DOHH2 (cell line): ENCODE measurements around the gene LRRC10B.

Experiments used
- H3F3A ChIP-seq: fragments of 200-600 bp; sonication (generic), shearing (Covaris generic); 2 replicates; pipeline ENCODE4 v1.6.0; 2016; ENCODE audit warnings: antibody characterized with exemption, mild to moderate bottlenecking; ENCODE audit not compliant: control insufficient read depth, insufficient read depth
- H3K27ac ChIP-seq: fragments of 200-600 bp; sonication (generic); 2 replicates; pipeline ENCODE4 v1.5.1; 2014; ENCODE audit warnings: low read depth, mild to moderate bottlenecking, low read length, moderate library complexity
- H3K27me3 ChIP-seq: fragments of 200-600 bp; sonication (generic); 2 replicates; pipeline ENCODE4 v1.6.1; 2014; ENCODE audit warnings: mild to moderate bottlenecking, low read length, mixed read lengths; ENCODE audit not compliant: control insufficient read depth
- H3K36me3 ChIP-seq: fragments of 200-600 bp; sonication (generic); 2 replicates; pipeline ENCODE4 v1.6.1; 2014; ENCODE audit warnings: mild to moderate bottlenecking, low read length, moderate library complexity, mixed read lengths; ENCODE audit not compliant: control insufficient read depth
- H3K4me1 ChIP-seq: fragments of 200-600 bp; sonication (generic); 2 replicates; pipeline ENCODE4 v1.6.1; 2014; ENCODE audit warnings: mild to moderate bottlenecking, low read length, mixed read lengths; ENCODE audit not compliant: control insufficient read depth
- H3K4me2 ChIP-seq: fragments of 200-600 bp; sonication (generic); 2 replicates; pipeline ENCODE4 v1.6.0; 2014; ENCODE audit warnings: mild to moderate bottlenecking, low read length, moderate library complexity
- H3K4me3 ChIP-seq: fragments of 200-600 bp; sonication (generic); 2 replicates; pipeline ENCODE4 v1.5.1; 2014; ENCODE audit warnings: mild to moderate bottlenecking, low read length, mixed read lengths
- H3K79me2 ChIP-seq: fragments of 200-600 bp; sonication (generic); 2 replicates; pipeline ENCODE4 v1.6.1; 2014; ENCODE audit warnings: mild to moderate bottlenecking, low read length, mixed read lengths; ENCODE audit not compliant: control insufficient read depth
- H3K9me2 ChIP-seq: fragments of 200-600 bp; sonication (generic); replicated peaks from 2 replicates; pipeline ENCODE4 v1.6.1; 2014; ENCODE audit warnings: mild to moderate bottlenecking, low read length, mixed read lengths; ENCODE audit not compliant: control insufficient read depth
- H3K9me3 ChIP-seq: fragments of 200-600 bp; sonication (generic); 2 replicates; pipeline ENCODE4 v1.6.1; 2014; ENCODE audit warnings: antibody characterized with exemption, low read length, mixed read lengths; ENCODE audit not compliant: control insufficient read depth, insufficient read depth
- H4K20me1 ChIP-seq: fragments of 200-600 bp; sonication (generic); 2 replicates; pipeline ENCODE4 v1.6.0; 2014; ENCODE audit warnings: low read depth, mild to moderate bottlenecking, antibody characterized with exemption, low read length, moderate library complexity; ENCODE audit not compliant: control insufficient read depth, insufficient read depth
- EZH2phosphoT487 ChIP-seq: fragments of 200-600 bp; sonication (generic); IDR thresholded peaks from 2 replicates; pipeline ENCODE4 v1.6.1; 2017; ENCODE audit warnings: borderline replicate concordance, mild to moderate bottlenecking, antibody characterized with exemption, low read length, moderate library complexity, mixed read lengths
- TF ChIP-seq, protein P1 (sequence below): fragments of 200-600 bp; sonication (generic); IDR thresholded peaks from one replicate; pipeline ENCODE4 v1.5.1; 2014; ENCODE audit warnings: antibody characterized with exemption, mild to moderate bottlenecking, low read depth, low read length; ENCODE audit not compliant: poor library complexity, severe bottlenecking

LRRC10B gene

DNA sequence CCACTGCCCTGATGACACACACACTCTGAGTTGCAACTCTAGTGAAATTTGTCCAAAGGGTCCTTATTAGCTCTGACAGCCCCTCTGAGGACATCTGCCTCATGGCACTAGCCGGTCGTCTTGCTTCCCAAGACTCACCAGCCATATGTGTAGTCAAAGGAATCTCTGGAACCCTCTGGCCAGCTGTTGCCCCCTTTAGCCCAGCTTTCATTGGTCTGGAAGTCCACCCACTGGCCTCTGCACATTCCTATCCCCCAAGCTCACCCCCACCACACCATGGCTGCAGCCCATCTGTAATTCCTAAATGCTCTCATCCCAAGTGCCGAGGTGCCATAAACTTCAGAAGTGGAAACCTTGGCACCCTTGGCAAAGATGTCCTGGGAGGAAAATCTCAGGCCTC lies 48.1 kb downstream of the LRRC10B start:
- Histone ChIP-seq H3K79me2 (no peaks in the 10 kb centered on the region), H3K27ac (no peak overlapping the region), H3F3A (no peaks in the 10 kb centered on the region), H3K9me2 (no peaks in the 10 kb centered on the region), H3K4me2 (no peak overlapping the region), H3K4me1 (no peaks in the 10 kb centered on the region), H3K36me3 (no peaks in the 10 kb centered on the region), H4K20me1 (no peaks in the 10 kb centered on the region), H3K9me3 (no peaks in the 10 kb centered on the region), H3K27me3 (peaks cover 3% of the 10 kb centered on the region; the same call in 1 of the 2 replicates), H3K4me3 (no peak overlapping the region)
- TF ChIP-seq, protein P1, sequence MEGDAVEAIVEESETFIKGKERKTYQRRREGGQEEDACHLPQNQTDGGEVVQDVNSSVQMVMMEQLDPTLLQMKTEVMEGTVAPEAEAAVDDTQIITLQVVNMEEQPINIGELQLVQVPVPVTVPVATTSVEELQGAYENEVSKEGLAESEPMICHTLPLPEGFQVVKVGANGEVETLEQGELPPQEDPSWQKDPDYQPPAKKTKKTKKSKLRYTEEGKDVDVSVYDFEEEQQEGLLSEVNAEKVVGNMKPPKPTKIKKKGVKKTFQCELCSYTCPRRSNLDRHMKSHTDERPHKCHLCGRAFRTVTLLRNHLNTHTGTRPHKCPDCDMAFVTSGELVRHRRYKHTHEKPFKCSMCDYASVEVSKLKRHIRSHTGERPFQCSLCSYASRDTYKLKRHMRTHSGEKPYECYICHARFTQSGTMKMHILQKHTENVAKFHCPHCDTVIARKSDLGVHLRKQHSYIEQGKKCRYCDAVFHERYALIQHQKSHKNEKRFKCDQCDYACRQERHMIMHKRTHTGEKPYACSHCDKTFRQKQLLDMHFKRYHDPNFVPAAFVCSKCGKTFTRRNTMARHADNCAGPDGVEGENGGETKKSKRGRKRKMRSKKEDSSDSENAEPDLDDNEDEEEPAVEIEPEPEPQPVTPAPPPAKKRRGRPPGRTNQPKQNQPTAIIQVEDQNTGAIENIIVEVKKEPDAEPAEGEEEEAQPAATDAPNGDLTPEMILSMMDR = no peak
- TF ChIP-seq EZH2phosphoT487 = no peak
